GM19025 (cell line): ENCODE results near the gene ADAM11.

Source experiments
- ATAC-seq: cut with Tn5 transposase; IDR thresholded peaks from one replicate; pipeline ENCODE4 v1.9.1; 2021; ENCODE audit warnings: mild to moderate bottlenecking, low read depth, moderate library complexity; ENCODE audit not compliant: unreplicated experiment

ADAM11 gene

DNA sequence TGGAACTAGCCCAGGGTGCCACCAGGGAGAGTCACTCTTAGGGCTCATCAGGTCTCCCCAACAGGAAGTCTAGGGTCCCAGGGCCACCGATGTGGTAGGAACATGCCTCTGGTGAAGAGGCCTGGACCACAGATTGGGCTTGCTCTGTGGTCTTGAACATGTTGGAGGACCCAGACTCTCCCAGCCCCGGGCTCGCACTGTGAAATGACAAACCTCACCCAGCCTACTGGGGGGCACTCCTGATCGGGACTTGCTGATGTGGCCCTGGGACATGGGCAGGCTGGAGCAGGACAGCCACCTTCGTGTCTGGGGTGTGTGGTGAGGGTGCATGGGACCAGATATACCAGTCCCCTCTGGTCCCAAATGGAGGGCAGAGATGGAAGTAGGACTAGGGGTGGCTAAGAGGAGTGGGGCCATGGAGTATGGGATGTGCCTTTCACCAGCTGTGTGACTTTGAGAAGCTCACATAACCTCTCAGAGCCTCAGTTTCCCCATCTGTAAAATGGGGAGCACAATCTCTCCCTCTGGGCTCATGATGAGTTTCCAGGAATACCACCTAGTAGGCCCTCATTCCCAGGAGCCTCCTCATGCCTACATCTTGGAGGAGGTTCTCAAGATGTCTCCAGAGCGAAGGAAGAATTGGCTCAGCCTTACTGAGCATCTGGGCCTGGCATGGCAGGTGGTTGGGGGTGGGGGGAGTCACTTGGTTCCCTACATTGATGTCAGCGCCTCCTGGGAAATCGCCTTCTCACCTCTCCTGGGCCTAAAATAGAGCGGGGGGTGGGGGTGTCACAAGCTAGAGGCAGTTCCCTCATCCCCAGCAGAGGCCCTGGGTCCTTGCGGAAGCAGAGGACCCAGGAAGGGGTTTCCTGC lies 1.5 kb upstream of the ADAM11 start:
- ATAC-seq, result no peak

DNA sequence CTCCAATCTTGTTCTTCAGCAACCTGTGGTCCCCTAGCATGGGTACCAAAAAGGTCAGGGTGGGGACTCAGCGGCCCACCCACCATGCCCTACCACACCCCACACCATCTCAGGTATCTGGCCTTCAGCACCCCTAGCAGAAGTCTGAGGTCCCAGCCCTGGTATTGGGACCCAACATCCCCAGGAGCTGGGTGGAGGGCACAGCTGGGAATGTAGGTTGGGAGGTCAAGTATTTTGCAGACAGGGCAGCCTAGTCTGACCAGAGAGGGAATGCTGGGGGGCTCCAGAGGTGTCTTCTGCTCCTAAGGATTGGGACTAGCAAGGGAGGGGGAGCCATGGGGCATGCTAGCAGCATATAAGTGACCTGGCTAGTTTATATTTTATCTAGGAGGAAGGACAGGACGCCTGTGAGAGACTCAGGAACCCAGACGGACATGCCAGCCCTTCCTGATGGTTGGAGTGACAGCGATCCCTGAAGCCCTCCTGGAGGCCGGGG lies 822 bp upstream of the ADAM11 start:
- no peak for ATAC-seq

DNA sequence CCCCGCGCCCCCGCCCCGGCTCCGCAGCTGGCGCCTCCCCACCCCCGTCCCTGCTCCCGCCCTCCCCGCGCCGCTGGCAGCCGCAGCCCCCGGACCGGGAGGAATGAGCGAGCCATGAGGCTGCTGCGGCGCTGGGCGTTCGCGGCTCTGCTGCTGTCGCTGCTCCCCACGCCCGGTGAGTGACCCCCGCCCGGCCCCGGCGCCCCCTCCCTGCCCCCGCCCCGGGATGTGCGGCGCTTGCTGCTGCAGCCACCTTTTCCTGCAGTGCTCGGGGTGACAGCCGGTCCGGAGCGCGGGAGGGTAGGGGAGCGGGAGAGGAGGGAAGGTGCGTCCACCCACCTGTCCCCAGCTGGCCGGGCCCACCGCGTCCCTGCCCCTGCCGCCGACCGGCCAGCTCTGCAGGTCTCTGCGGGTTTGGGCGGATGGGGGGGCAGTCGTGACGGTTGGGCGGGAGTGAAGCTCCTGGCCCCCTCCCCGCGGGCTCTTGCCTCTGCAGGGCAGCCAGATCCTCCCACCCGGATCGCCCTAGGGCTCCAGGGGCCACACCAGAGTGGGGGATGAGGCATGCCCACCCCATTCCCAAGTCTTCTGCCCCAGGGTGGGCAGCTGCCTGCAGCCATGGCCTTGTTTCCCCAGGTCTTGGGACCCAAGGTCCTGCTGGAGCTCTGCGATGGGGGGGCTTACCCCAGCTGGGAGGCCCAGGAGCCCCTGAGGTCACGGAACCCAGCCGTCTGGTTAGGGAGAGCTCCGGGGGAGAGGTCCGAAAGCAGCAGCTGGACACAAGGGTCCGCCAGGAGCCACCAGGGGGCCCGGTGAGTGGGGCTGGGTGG lies 513 bp downstream of the ADAM11 start:
- ATAC-seq, result no peak

DNA sequence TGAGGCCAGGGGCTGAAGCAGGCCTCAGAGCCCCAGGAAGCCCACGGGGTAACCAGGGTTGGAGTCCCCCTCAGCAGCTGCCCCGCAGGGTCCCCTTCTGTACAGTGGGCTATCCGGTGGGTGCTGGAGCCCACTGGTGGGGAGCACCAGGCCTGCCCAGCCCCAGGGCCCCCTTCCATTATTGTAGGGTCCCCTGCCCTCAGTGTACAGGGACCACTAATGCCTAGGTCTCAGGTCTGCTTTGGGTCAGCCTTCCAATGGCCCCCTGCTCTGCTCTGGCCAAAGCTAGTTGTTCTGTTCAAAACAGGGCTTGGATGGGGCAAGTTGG lies 1.1 kb downstream of the ADAM11 start:
- ATAC-seq, result no peak

DNA sequence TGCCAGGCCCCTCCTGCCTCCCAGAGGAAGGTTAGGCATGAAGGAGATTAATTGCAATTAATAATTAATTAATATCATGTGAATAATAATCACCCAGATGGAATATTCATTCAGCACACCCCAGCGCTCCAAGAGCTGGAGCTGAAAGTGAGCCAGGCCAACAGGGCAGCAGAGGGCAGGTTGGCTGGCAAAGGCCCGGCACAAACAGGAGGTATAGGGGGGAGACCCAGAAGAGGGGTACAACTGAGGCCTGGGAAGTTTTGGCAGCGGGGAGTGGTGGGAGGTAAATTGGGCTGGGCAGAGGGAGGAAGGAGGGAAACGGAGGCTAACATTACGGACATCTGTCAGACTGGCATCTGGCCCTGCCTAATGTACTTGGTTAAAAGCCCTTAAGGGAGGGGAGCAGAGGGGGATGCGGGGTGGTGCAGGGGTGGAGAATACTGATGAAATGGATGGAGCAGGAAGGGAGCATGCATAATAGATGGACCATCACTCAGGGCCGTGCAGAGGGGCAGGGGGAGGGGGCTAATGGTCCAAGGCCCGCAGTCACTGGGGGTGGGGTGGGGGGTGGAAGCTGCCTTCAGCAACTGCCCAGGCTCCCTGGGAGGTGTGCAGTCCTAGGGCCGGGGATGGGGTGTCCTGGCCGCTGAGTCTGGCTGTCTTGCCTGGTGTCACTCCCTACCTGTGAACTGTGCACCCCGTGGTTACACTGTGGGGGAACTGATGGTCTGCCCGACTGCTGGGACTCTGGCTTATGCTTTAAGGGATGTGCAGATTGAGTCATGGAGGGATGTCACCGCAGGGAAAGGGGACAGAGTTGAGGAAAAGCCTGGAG lies 1.9 kb downstream of the ADAM11 start:
- no peak for ATAC-seq

DNA sequence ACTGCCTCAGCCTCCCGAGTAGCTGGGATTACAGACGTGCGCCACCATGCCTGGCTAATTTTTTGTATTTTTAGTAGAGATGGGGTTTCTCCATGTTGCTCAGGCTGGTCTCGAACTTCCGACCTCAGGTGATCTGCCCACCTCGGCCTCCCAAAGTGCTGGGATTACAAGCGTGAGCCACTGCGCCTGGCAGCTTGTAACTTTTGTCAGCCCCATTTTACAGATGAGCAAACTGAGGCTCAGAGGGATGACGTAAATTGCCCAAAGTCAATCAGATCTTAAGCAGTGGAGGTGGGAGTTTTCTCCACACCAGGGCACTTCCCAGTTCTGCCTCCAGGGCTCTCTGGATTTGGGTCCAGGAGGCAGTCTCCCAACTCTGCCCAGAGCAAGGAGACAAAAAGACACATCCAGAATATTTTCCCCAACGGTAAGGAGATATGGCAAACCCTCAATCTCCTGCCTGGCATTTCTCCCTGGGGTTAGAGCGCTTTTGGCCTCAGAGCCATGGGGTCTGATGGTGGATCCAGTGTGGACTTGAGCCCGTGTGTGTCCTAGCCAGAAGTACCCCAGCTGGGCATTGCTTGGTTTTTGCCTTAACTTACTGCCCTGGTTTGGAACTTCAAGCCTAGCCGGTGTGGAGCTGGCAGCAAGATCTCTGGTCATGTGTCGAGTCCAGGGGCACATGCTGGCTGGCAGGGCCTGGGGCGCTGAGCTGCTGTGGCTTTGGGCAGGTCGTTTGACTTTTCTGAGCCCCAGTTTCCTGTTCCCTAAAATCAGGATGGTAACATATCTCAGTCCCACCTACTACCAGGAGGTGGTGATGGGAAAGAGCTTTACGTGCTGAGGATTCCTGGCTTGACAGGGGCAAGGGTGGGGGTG lies 3.4 kb downstream of the ADAM11 start:
- no peak for ATAC-seq

DNA sequence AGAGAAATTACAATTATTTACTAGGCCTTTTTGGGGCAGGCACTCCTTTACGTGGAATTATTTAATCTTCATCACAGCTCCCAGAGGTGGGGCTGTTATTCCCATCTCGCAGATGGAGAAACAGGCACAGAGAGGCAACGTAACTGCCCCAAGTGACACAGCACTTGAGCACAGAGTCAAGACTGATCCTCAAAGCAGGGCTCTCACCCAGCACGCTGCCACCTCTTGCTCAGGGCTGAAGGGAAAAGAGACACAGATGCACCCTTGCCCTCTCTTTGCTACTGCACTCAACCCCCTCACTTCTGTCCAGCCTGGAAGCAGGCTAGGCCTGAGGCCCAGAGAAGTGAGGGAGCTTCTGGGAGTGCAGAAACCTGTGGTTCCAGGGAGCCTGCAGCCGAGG lies 4.4 kb downstream of the ADAM11 start:
- no peak for ATAC-seq

DNA sequence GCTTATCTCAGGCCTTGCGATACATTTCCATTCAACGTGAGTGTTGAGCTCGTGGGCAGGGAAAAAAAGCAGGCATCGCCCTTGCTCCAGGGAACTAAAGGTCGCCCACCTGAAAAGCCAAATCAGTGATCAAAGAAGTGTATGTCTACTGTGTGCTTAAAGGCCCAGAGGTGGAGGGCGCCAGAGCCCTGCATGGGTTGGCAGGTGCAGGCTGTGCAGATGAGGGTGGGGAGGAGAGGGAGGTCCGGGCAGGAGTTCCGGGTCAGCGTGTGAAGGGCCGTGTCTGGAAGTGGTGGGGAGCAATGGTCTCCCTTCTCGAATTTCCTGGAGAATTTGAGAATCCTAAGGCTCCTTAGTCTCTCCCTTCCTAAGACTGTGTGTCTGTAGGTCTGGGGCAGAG lies 7.2 kb downstream of the ADAM11 start:
- no peak for ATAC-seq

DNA sequence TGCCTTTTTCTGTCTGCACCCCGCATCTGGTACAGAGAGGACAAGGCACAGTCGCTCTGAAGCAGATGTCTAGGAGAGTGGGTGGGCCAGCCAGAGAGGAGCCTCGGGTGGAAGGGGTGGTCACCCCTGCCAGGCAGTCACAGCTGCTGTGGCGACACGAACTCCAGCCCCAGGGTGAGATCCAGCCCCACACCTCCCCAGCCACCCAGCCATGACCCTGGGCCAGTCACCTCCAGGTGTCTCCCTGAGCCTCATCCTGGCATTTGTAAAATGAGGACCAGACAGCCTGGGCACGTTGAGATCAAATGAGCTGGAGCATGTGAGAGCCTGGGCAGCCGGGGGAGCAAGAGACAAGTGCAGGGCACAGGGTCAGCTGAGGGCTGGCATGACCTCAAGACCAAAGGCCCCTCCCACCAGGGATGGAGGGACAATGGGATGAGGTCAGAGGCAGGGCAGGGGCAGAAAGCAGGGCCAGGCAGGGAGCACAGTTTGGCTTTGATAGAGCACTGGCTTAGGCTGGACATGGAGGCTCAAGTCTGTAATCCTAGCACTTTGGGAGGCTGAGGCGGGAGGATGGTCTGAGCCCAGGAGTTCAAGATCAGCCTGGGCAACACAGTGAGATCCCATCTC lies 7.7 kb downstream of the ADAM11 start:
- ATAC-seq, result no peak

DNA sequence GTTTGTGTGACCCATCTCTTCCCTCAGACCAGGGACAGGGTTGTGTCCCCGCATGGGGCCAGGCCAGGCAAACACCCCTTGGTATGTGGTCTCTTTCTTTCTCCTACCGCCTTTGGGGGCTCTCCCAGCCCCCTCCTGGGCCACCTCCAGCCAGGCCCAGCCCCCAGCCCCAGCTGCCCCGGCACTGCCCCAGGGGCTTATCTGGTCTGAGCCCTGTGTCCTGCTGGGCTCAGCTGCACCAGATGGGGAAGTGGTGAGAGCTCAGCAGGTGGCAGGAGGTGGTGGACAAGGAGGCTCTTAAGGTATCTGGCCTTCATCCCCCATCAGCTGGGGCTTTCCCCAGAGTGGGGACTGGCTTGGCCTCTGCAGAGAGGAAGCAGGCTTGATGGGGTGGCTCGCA lies 8.7 kb downstream of the ADAM11 start:
- ATAC-seq, result no peak

DNA sequence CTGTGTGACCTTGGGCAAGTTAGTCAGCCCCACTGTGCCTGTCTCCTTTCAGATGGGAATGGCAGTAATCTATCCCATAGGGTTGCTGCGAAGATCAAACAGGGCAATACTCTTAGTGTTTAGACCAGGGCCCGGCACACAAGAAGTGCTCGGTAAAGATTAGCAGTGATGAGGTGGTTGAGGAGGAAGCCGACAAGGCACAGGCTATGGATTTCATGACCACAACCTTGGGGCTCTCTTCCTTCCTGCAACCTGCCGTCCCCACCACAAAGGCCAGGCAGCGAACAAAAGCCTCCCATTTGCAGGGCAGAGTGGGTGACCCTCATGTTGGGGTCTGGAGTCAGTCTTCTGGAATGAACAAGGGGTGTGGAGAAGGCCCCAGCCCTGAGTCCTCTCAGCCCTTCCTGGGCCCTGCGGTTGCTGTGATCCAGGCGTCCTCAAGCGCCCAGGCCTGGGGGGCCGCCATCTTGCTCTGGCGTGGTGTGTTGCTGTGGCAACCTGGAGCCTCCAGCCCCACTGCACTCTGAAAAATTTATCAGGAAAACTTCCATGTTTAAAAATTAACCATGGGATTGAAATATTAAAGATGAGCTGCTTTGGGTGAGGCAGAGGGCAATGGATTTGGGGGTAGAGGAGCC lies 9.8 kb downstream of the ADAM11 start:
- no peak for ATAC-seq

DNA sequence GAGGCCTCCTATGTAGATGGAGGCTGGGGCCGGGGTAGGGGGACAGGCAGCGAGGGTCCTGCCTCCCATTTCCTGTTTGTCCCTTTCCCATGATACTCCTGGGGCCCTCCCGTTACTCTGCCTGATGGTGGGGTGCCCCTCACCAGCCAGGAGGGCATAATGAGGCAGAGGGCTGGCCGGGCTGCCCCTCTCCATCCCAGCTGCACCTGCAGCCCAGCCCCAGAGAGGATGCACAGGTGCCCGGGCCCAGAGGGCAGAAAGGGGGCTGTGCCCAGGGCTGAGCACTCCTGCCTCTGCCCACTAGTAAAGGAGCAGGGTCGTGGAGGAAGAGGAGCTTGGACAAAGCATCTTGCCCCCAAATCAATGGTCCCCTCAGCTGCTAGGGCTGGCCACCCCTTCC lies 10.4 kb downstream of the ADAM11 start:
- ATAC-seq, result no peak

DNA sequence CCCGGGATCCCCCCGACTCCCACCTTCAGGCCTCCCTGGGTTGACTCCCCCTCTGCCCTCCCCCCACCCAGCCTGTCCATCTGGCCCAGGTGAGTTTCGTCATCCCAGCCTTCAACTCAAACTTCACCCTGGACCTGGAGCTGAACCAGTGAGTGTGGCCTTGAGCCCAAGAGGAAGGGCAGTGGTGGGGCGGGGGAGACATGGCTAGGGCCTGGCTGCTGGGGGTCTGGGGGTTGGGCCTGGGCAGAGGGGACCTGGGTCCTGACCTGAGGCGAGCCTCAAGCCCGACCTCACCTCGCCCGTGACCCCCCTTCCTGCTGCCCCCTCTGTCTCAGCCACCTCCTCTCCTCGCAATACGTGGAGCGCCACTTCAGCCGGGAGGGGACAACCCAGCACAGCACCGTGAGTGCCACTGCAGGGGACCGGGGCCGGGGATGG lies 10.9 kb downstream of the ADAM11 start:
- ATAC-seq, result no peak

DNA sequence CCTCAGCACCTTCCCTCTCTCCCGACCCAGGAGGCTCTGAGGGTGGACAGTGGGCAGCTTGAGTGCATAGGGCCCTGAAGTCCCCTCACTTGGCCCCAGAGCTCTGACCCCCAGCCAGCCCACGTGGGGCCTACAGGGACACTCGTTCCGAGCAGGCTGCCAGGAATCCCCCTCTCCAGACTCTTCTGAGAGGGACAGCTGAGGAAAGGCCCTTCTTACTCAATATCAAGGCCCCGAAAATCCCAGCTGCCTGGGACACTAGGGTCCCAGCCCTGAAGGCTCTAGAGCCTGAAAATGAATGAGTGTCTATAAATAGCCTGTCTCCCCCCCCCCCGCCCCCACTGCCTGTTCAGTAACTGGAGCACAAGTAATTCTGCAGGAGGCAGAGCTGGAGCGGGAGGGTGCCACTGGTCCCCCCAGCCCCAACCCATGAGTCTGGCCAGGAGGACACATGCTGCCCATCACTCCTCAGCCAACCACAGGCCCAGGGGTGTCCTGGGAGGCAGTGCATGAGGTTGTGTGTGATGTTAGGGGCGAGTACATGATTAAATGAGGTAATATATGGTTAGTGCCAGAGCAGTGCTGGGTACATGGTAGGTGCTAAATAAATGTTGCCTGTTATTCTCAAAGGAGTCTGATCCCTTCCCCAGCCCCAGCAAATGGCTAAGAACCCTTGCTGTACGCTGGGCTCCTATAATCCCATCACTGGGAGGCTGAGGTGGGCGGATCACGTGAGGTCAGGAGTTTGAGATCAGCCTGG lies 11.6 kb downstream of the ADAM11 start:
- no peak for ATAC-seq

DNA sequence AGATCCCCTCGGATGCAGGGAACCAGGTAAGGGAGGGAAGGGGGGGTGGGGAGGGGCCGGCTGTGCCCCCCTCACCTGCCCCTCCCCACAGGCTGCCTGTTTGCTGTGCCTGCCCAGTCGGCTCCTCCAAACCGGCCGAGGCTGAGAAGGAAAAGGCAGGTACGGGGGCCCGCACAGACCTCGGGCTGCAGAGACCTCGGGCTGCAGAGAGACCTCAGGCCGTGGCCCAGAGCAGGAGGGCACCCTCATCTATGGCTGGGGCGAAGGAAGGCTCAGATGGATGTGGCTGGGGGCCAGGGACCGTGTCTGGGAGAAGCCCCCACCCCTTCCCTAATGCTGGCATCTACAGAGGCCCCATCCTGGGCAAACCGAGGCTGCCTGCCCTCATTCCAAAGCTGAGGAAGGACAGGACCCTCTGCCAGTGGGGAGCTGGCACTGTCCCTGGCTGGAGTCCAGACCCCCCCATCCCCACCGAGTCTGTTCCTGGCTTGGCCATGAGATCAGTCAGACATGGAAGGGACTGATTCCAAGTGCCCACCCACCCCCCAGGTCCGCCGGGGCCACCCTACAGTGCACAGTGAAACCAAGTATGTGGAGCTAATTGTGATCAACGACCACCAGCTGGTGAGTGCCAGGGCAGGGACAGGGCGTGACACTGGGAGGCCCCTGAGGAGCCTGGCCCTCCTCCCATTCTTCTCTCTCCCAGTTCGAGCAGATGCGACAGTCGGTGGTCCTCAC lies 13.7 kb downstream of the ADAM11 start:
- ATAC-seq, result no peak

DNA sequence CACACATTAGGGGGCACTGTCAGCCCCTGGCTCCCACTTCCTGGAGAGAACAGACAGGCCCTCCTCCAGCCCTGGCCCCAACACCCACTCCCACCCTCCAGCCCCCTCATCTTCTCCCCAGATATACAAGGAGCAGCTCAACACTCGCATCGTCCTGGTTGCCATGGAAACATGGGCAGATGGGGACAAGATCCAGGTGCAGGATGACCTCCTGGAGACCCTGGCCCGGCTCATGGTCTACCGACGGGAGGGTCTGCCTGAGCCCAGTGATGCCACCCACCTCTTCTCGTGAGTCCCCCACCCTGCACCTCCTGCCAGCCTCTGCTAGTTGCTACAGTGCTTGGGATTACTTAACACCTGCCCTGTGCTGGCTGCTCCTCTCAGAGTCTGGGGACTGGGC lies 14.4 kb downstream of the ADAM11 start:
- no peak for ATAC-seq

DNA sequence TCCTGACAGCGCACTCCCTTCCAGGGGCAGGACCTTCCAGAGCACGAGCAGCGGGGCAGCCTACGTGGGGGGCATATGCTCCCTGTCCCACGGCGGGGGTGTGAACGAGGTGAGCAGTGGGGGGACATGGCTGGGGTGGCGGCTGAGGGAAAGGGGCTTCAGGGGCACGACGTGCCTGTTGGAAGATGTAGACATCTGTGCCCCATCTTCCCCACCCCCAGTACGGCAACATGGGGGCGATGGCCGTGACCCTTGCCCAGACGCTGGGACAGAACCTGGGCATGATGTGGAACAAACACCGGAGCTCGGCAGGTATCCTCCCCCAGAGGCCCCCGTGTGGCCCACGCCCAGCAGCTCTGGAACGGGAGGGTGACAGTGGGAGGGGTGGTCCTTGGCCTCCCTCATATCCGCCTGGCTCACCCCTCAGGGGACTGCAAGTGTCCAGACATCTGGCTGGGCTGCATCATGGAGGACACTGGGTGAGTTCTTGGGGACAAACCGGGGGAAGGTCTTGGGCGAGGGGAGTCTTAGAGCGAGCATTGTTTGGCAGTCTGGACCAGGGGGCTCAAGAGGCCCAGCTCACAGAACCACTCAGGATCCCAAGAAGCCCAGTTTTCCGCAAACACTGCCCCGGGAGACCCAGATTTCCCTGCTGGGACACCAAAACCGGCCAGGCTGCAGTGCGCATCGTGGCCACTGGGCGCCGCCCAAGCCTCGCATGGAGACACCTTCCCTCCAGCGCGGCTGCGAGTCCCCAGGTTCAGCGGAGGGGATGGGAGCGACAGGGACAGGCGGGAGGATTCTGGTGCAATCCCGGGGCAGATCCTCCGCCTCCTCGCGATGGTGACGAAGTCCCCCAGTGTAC lies 15.7 kb downstream of the ADAM11 start:
- ATAC-seq, result no peak
